IPS-20b (cell line): ENCODE results near the gene SPEF2.

Experiments used
- H3K27ac ChIP-seq: one replicate; pipeline ENCODE4 v1.5.1; 2013; ENCODE audit warnings: low read length
- H3K27me3 ChIP-seq: 2 replicates; pipeline ENCODE4 v1.6.1; 2013; ENCODE audit warnings: mild to moderate bottlenecking, low read length, inconsistent platforms; ENCODE audit not compliant: insufficient read depth
- H3K36me3 ChIP-seq: 2 replicates; pipeline ENCODE4 v1.6.1; 2013; ENCODE audit warnings: low read depth, mild to moderate bottlenecking, inconsistent platforms, low read length, moderate library complexity; ENCODE audit not compliant: insufficient read depth
- H3K4me1 ChIP-seq: 2 replicates; pipeline ENCODE4 v1.6.1; 2013; ENCODE audit warnings: mild to moderate bottlenecking, control low read depth, inconsistent platforms, low read length, moderate library complexity; ENCODE audit not compliant: insufficient read depth
- H3K4me3 ChIP-seq: 2 replicates; pipeline ENCODE4 v1.5.1; 2013; ENCODE audit warnings: mild to moderate bottlenecking, low read length, inconsistent platforms
- H3K9ac ChIP-seq: 2 replicates; pipeline ENCODE4 v1.6.1; 2013; ENCODE audit warnings: low read depth, mild to moderate bottlenecking, inconsistent platforms, low read length, moderate library complexity
- H3K9me3 ChIP-seq: 2 replicates; pipeline ENCODE4 v1.6.1; 2013; ENCODE audit warnings: mild to moderate bottlenecking, low read depth, low read length, inconsistent platforms; ENCODE audit not compliant: insufficient read depth

SPEF2 gene

GRCh38 chr5:35813521-35813920 is 195.9 kb downstream of the SPEF2 start:
- Histone ChIP-seq H3K27ac (no peak overlapping the region), H3K9me3 (no peaks in the 10 kb centered on the region), H3K36me3 (no peaks in the 10 kb centered on the region), H3K4me1 (no peaks in the 10 kb centered on the region), H3K4me3 (no peak overlapping the region), H3K27me3 (no peaks in the 10 kb centered on the region), H3K9ac (no peak overlapping the region)

GRCh38 chr5:35815089-35815936 is 197.7 kb downstream of the SPEF2 start:
- Histone ChIP-seq H3K27me3 (no peaks in the 10 kb centered on the region), H3K27ac (no peak overlapping the region), H3K9me3 (no peaks in the 10 kb centered on the region), H3K4me3 (no peak overlapping the region), H3K4me1 (no peaks in the 10 kb centered on the region), H3K9ac (no peak overlapping the region), H3K36me3 (no peaks in the 10 kb centered on the region)

GRCh38 chr5:35816881-35817521 is 199.3 kb downstream of the SPEF2 start:
- no peaks in the 10 kb centered on the region for H3K4me1 ChIP-seq
- H3K9me3 ChIP-seq = no peaks in the 10 kb centered on the region
- no peaks in the 10 kb centered on the region for H3K36me3 ChIP-seq
- no peak overlapping the region for H3K9ac ChIP-seq
- H3K27ac ChIP-seq = no peak overlapping the region
- H3K4me3 ChIP-seq = no peak overlapping the region
- H3K27me3 ChIP-seq = no peaks in the 10 kb centered on the region

- no peak overlapping the region for H3K27ac ChIP-seq
- no peaks in the 10 kb centered on the region for H3K4me1 ChIP-seq
- no peaks in the 10 kb centered on the region for H3K9me3 ChIP-seq
- no peak overlapping the region for H3K4me3 ChIP-seq
- no peaks in the 10 kb centered on the region for H3K27me3 ChIP-seq
- no peak overlapping the region for H3K9ac ChIP-seq
- H3K36me3 ChIP-seq = no peaks in the 10 kb centered on the region
Observed at GRCh38 chr5:35819026-35819425, 201.4 kb downstream of the SPEF2 start.

- no peaks in the 10 kb centered on the region for H3K36me3 ChIP-seq
- H3K4me1 ChIP-seq = no peaks in the 10 kb centered on the region
- no peaks in the 10 kb centered on the region for H3K9me3 ChIP-seq
- H3K4me3 ChIP-seq = no peak overlapping the region
- H3K27ac ChIP-seq = no peak overlapping the region
- no peaks in the 10 kb centered on the region for H3K27me3 ChIP-seq
- H3K9ac ChIP-seq = no peak overlapping the region
Observed at GRCh38 chr5:35819668-35820067, 202.0 kb downstream of the SPEF2 start.

GRCh38 chr5:35820735-35821134 is 203.1 kb downstream of the SPEF2 start:
- no peak overlapping the region for H3K27ac ChIP-seq
- H3K9ac ChIP-seq = no peak overlapping the region
- H3K9me3 ChIP-seq = no peaks in the 10 kb centered on the region
- no peak overlapping the region for H3K4me3 ChIP-seq
- no peaks in the 10 kb centered on the region for H3K4me1 ChIP-seq
- H3K36me3 ChIP-seq = no peaks in the 10 kb centered on the region
- H3K27me3 ChIP-seq = no peaks in the 10 kb centered on the region

- H3K27me3 ChIP-seq = no peaks in the 10 kb centered on the region
Observed at GRCh38 chr5:35821513-35821912, 203.8 kb downstream of the SPEF2 start.

GRCh38 chr5:35822511-35822910 is 204.8 kb downstream of the SPEF2 start:
- Histone ChIP-seq H3K4me3 (no peak overlapping the region), H3K9me3 (no peaks in the 10 kb centered on the region), H3K27ac (no peak overlapping the region), H3K4me1 (no peaks in the 10 kb centered on the region), H3K27me3 (no peaks in the 10 kb centered on the region), H3K9ac (no peak overlapping the region), H3K36me3 (no peaks in the 10 kb centered on the region)

More at GRCh38 chr5:35821513-35821912, 203.8 kb downstream of the SPEF2 start:
- no peak overlapping the region for H3K4me3 ChIP-seq
- H3K4me1 ChIP-seq = no peaks in the 10 kb centered on the region
- no peak overlapping the region for H3K9ac ChIP-seq
- no peaks in the 10 kb centered on the region for H3K36me3 ChIP-seq
- no peaks in the 10 kb centered on the region for H3K9me3 ChIP-seq
- no peak overlapping the region for H3K27ac ChIP-seq

- Histone ChIP-seq H3K4me3 (no peak overlapping the region), H3K4me1 (no peaks in the 10 kb centered on the region), H3K27ac (no peak overlapping the region), H3K9me3 (no peaks in the 10 kb centered on the region), H3K9ac (no peak overlapping the region), H3K27me3 (no peaks in the 10 kb centered on the region), H3K36me3 (no peaks in the 10 kb centered on the region)
Observed at GRCh38 chr5:35823347-35824098, 205.9 kb downstream of the SPEF2 start.

- no peak overlapping the region for H3K27ac ChIP-seq
- no peaks in the 10 kb centered on the region for H3K36me3 ChIP-seq
- no peak overlapping the region for H3K4me3 ChIP-seq
Observed at GRCh38 chr5:35826056-35826455, 208.4 kb downstream of the SPEF2 start.

GRCh38 chr5:35826554-35826953 is 208.9 kb downstream of the SPEF2 start:
- H3K27me3 ChIP-seq = no peaks in the 10 kb centered on the region

More at GRCh38 chr5:35826056-35826455, 208.4 kb downstream of the SPEF2 start:
- no peaks in the 10 kb centered on the region for H3K9me3 ChIP-seq
- H3K27me3 ChIP-seq = no peaks in the 10 kb centered on the region
- H3K9ac ChIP-seq = no peak overlapping the region
- no peaks in the 10 kb centered on the region for H3K4me1 ChIP-seq

More at GRCh38 chr5:35826554-35826953, 208.9 kb downstream of the SPEF2 start:
- H3K9me3 ChIP-seq = no peaks in the 10 kb centered on the region
- H3K27ac ChIP-seq = no peak overlapping the region
- no peak overlapping the region for H3K4me3 ChIP-seq
- H3K36me3 ChIP-seq = no peaks in the 10 kb centered on the region
- no peaks in the 10 kb centered on the region for H3K4me1 ChIP-seq
- no peak overlapping the region for H3K9ac ChIP-seq
